Measurements from ENCODE around the gene PHRF1. TPM values are rescaled to one million over a fixed set of nuclear protein-coding genes. Genes with fewer than 3 reads are reported as not detected.

Gene PHRF1
- total RNA-seq, 1 donor from 2014 or later = 52.3 TPM

GRCh38 chr11:551131-551530 is 25.1 kb upstream of the PHRF1 start:
- no peak for TF ChIP-seq CTCF (conservative IDR thresholded peaks at IDR 0.05)
- Mint-ChIP-seq H3K27ac (ENCODE audit: unreplicated experiment) (no peak overlapping the region), H3K36me3 (ENCODE audit: low read depth) (no peaks in the 10 kb centered on the region), H3K9me3 (no peaks in the 10 kb centered on the region), H3K4me1 (no peaks in the 10 kb centered on the region), H3K4me3 (no peak overlapping the region), H3K27me3 (ENCODE audit: low read depth) (peaks cover 13% of the 10 kb centered on the region)
- DNase-seq (ENCODE audit: low read depth, low spot score) = no peak

DNA sequence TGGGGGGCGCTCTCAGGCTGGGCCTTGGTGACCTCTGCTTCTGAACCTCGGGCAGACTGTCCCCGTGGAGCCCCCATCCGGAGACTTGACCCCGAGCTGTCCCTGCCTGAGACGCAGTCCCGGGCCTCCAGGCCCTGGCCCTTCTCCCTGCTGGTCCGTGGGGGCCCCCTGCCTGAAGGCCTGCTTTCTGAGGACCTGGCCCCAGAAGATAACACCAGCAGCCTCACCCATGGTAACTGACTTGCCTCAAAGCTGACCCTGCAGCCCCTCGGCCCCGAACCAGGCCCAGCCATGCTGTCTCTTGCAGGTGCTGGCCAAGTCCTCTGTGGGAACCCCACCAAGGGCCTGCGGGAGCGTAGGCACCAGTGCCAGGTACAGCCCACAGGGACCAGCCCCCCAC is 24.7 kb upstream of the PHRF1 start:
- no peaks in the 10 kb centered on the region for H3K36me3 Mint-ChIP-seq (ENCODE audit: low read depth)
- TF ChIP-seq CTCF (conservative IDR thresholded peaks at IDR 0.05) = no peak
- no peak overlapping the region for H3K27ac Mint-ChIP-seq (ENCODE audit: unreplicated experiment)
- H3K4me1 Mint-ChIP-seq = no peaks in the 10 kb centered on the region
- H3K4me3 Mint-ChIP-seq = no peak overlapping the region
- DNase-seq (ENCODE audit: low read depth, low spot score) = no peak
- no peaks in the 10 kb centered on the region for H3K9me3 Mint-ChIP-seq
- peaks cover 18% of the 10 kb centered on the region for H3K27me3 Mint-ChIP-seq (ENCODE audit: low read depth)

- Mint-ChIP-seq H3K4me1 (no peaks in the 10 kb centered on the region), H3K27ac (ENCODE audit: unreplicated experiment) (no peak overlapping the region), H3K9me3 (no peaks in the 10 kb centered on the region), H3K36me3 (ENCODE audit: low read depth) (no peaks in the 10 kb centered on the region), H3K4me3 (peak overlapping the region; percentile 38), H3K27me3 (ENCODE audit: low read depth) (peaks cover 35% of the 10 kb centered on the region)
- no peak for TF ChIP-seq CTCF (conservative IDR thresholded peaks at IDR 0.05)
- DNase-seq (ENCODE audit: low read depth, low spot score) = no peak
These were observed 22.9 kb upstream of the PHRF1 start for GRCh38 chr11:553083-553987.

DNA sequence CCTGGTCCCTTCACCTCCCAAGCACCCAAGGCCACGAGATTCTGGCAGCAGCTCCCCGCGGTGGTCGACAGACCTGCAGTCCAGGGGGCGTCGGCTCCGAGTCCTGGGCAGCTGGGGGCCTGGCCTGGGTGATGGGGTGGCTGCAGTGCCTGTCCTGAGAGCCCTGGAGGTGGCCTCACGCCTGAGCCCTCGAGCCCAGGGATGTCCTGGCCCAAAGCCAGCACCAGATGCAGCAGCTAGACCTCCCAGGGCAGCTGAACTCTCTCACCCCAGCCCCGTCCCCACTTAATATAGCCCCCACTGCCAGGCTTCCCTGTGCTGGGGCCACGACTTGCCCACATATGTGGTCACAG is 22.3 kb upstream of the PHRF1 start:
- no peaks in the 10 kb centered on the region for H3K36me3 Mint-ChIP-seq (ENCODE audit: low read depth)
- no peak for DNase-seq (ENCODE audit: low read depth, low spot score)
- H3K9me3 Mint-ChIP-seq = no peaks in the 10 kb centered on the region
- TF ChIP-seq CTCF (conservative IDR thresholded peaks at IDR 0.05) = no peak
- no peak overlapping the region for H3K4me3 Mint-ChIP-seq
- no peaks in the 10 kb centered on the region for H3K4me1 Mint-ChIP-seq
- H3K27me3 Mint-ChIP-seq (ENCODE audit: low read depth) = peaks cover 39% of the 10 kb centered on the region
- no peak overlapping the region for H3K27ac Mint-ChIP-seq (ENCODE audit: unreplicated experiment)

- H3K27ac Mint-ChIP-seq (ENCODE audit: unreplicated experiment) = no peak overlapping the region
- DNase-seq (ENCODE audit: low read depth, low spot score) = peak; percentile 57
- H3K9me3 Mint-ChIP-seq = no peaks in the 10 kb centered on the region
- H3K36me3 Mint-ChIP-seq (ENCODE audit: low read depth) = no peaks in the 10 kb centered on the region
- no peaks in the 10 kb centered on the region for H3K4me1 Mint-ChIP-seq
- peak; percentile 70 for TF ChIP-seq CTCF (conservative IDR thresholded peaks at IDR 0.05)
- H3K4me3 Mint-ChIP-seq = no peak overlapping the region
- peaks cover 42% of the 10 kb centered on the region for H3K27me3 Mint-ChIP-seq (ENCODE audit: low read depth)
These were observed 21.6 kb upstream of the PHRF1 start for GRCh38 chr11:554428-555226.
